GF-D8 (cell line): ENCODE data around the gene FRMPD2.
"Not testable (repeated sequence)": the region's sequence is repeated elsewhere in the genome, so short reads cannot be mapped to it uniquely, and the experiment has no call there.

Source experiments
- DNase-seq: peaks from one replicate; lab custom pipeline; 2025; lab: John Stamatoyannopoulos, UW

FRMPD2 gene

DNA sequence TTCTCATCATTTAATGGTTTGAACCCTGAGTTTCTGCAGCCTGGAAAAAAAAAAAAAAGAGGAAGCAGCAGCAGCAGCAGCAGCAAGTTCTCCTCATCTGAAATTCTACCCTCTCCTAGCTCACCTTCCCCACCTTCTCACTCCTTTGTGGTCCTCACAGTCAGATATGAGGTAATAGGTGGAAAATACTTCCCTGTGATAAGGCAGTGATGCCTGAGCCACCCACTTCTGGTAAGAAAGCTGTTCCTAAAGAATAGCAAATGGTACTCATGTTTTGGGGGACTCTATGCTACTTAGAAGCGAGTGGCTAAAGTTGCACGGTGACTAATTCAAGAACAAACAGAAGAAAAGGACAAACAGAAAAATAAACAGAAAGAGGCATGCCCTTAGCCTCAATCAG lies 148.2 kb downstream of the FRMPD2 start:
- DNase-seq = not testable (repeated sequence)

DNA sequence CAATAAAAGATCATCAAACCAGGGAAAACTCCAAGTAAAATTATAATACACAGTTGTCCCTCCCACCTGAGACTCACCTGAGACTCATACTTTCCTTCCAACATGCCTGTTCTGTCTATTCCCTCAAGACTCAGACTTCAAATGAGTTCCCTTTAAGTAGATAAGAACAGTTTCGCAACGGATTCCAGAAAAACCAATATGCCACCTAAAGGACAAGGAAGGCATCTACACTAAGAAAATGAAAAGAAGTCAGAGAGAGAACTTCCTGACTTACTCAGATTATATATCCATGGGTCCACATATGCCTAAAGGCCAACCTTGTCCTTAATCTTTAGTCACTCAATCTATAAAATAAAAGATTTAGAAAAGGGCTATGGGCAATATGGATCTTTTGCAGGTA lies 148.9 kb downstream of the FRMPD2 start:
- DNase-seq = not testable (repeated sequence)

DNA sequence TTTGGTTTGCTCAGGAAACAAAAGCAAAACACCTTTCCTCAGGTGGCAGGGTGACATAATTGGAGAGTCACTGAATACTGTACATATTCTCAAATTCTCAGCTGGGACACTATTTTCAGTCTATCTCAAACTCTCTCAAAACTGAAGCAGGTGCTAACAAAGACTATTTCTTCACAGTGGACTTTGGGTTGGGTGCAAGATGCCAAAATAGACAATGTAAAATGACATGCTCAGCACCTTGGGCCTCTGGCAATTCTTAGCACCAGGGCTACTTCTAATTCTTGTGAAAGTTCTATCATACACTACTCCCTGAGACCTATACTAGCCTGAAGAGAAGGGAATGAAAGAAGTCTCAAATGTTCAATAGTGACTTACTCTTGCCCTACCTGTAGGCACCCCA lies 151.9 kb downstream of the FRMPD2 start:
- DNase-seq = not testable (repeated sequence)

DNA sequence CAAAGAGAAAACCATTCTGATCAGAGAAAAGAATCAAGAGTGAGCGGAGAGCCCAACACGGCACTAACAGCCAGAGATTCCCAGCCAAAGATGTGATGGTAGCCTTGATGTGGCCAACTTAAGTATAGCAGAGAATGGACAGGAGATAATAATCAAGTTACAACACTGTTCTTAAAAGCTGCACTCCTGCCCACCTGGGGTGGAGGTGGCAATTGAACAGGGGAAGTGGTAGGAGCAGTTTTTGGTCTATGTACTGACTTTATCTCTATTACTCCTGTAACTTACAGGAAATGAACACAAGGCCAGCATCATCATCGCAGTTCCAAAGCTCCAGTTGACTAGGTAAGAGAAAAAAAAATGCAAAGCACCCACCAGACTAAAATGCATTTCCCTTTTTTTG lies 164.2 kb downstream of the FRMPD2 start:
- DNase-seq = not testable (repeated sequence)
